GM18951 (cell line): ENCODE data around the gene WDR37.

ENCODE experiments used
- POLR2A ChIP-seq: IDR thresholded peaks from 4 replicates; pipeline ENCODE4 v1.6.1; 2011; ENCODE audit warnings: mild to moderate bottlenecking; ENCODE audit not compliant: insufficient read length, insufficient read depth; ENCODE audit errors: extremely low read depth
- in situ Hi-C: fragments of 300-500 bp; cut with MboI; formaldehyde crosslinking; loops from one replicate; pipeline ENCODE4 v1.12.0; 2022; ENCODE audit warnings: low sequenced_read_pairs, mixed read lengths, inconsistent platforms; ENCODE audit not compliant: unreplicated experiment

WDR37 gene

DNA sequence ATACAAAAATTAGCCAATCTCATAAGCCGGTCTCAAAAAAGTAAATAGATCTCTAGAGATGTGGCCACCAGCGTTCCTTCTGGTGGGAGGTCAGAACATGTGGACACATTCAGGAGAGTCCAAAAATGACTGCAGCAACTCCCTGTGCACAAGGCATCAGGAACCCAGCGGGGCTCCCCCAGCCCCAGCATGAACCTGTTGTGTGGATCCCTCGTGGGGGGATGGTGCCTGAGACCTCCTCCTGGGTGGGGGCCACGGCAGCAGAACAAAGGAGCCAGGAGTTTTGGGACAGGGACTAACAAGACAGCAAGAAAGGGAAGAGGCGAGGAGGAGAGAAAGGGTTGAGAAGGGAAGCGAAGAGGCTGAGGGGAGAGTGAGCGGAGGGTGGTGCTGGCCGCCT, 121.8 kb downstream of the WDR37 start:
- no peak for TF ChIP-seq POLR2A
- in situ Hi-C loops = no loop called here

DNA sequence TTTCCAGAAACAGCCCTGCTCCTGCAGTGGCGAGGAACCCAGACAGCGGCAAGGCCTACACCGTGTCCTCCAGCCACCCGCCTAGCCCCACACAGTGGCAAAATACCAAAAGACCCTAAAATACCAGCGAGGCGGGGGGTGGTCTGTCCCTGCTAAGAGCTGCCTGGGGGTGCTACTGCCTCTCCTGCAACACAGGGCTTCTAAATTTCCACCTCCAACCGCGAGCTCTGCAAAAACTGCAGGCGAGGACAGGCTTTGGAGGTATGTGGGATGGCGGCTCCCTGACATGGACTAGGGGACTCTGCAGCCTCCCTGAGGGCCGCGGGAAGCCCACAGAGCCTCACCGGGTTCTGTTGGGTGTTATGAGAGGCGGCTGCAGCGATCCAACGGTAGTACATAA, 122.3 kb downstream of the WDR37 start:
- TF ChIP-seq POLR2A = no peak
- in situ Hi-C loops = no loop called here

DNA sequence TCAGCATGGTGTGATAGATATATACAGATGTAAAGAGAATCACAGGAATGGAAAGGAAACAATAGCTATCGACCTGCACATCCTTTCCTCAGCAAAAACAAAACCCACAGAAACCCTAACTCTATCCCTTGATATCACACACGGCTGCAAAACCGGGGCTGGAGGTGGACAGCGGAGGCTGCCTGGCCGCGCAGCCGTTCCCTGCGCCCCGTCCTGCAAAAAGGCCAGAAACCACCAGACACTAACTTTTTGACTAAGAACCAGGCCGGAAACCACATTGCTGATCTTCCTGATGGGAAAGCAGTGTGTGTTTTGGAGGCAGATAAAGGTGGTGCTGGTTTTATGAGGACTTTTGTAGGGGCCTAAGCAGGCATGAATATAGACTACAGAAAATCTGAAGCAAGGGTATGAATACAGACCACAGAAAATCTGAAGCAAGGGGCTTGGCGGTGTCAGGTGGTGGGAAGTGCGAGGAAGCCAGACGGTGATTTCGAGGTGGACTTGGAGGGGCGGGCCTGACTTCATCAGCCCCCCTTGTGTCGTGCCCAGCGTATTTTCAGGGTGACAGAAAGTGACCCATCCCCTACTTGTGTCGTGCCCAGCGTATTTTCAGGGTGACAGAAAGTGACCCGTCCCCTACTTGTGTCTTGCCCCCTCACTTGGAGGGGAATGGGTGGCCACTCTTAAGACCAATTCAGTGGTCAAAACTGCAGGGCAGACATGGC, 123.3 kb downstream of the WDR37 start:
- in situ Hi-C loops = no loop called here
- no peak for TF ChIP-seq POLR2A

DNA sequence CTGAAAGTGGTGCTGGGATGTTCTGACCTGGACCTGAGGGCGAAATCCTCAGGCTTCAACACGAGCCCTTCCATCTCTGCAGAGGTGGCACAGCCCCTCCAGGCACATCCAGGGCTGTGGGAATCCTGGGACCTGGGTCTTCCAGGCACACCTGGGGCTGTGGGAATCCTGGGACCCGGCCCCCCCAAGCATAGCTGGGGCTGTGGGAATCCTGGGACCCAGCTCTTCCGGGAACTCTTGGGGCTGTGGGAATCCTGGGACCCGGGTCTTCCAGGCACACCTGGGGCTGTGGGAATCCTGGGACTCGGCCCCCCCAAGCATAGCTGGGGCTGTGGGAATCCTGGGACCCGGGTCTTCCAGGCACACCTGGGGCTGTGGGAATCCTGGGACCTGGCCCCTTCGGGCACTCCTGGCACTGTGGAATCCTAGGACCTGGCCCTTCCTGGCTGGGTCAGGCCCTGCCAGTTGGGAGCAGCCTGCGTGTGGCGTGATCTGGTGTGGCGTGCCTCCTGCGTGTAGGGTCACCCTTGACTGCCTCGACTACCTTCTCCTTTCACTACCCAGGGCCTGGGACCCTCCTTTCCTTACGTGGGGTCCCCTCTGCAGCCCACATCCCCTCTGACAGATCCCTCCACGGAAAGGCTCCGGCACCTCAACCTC, 124.0 kb downstream of the WDR37 start:
- in situ Hi-C loops = no loop called here
- TF ChIP-seq POLR2A = no peak

DNA sequence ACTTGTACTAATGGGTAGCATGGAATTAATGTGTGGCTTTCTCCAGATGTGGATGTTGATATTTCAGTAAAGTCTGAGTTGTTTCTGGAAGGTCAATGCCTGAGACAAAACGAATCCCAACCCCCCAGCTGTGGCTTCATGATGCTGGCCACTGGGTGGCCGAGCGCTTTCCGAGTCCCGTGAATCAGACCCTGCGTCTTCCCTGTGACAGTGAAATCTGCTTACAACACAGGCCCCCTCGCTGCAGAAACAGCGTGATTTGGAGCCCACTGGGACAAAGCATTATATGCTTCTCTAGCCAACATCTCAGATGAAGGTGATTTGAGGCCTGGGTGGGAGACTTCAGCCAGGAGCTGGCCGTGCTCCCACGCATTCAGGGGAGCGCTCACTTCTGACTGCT, 124.7 kb downstream of the WDR37 start:
- in situ Hi-C loops = no loop called here
- no peak for TF ChIP-seq POLR2A
